Esophagus muscularis mucosa (tissue), 4 donors: Measurements from ENCODE around the gene MOGAT2. TPM values are rescaled to one million over a fixed set of nuclear protein-coding genes. Genes with fewer than 3 reads are reported as not detected.

Experiments
- DNase-seq: peaks from one replicate; pipeline ENCODE4 v3.0.0-alpha.2; 2017; ENCODE audit errors: extremely low spot score
- H3K27ac ChIP-seq, 4 donors: fragments of 200-600 bp; sonication (generic); replicated peaks in 1 of 4; 1 replicate in 3 of 4; 2 replicates in 1 of 4; pipeline ENCODE4 v1.5.1; 2016 to 2019; ENCODE audit warnings: mild to moderate bottlenecking in 1 of 4
- H3K27me3 ChIP-seq, 4 donors: fragments of 200-600 bp; sonication (generic); one replicate each; pipeline versions ENCODE4 v1.5.1 to v1.6.0; 2016 to 2019
- H3K36me3 ChIP-seq, 4 donors: fragments of 200-600 bp; sonication (generic); one replicate each; pipeline ENCODE4 v1.5.1; 2016 to 2019
- H3K4me1 ChIP-seq, 4 donors: fragments of 200-600 bp; sonication (generic); one replicate each; pipeline ENCODE4 v1.5.1; 2016 to 2019
- H3K4me3 ChIP-seq, 4 donors: fragments of 200-600 bp; sonication (generic); 1 replicate in 2 of 4; 2 replicates in 2 of 4; pipeline ENCODE4 v1.5.1; 2016 to 2019; ENCODE audit warnings: mild to moderate bottlenecking in 4 of 4, moderate library complexity in 1 of 4
- H3K9me3 ChIP-seq, 4 donors: fragments of 200-600 bp; sonication (generic); 1 replicate in 3 of 4; 2 replicates in 1 of 4; pipeline ENCODE4 v1.5.1; 2016 to 2019
- EP300 ChIP-seq: sonication (generic); formaldehyde crosslinking; IDR thresholded peaks from one replicate; pipeline ENCODE4 v1.6.1; 2017; ENCODE audit warnings: antibody characterized with exemption
- POLR2A ChIP-seq: fragments of 450-650 bp; IDR thresholded peaks from one replicate; pipeline ENCODE4 v1.6.1; 2017; ENCODE audit warnings: antibody characterized with exemption, moderate library complexity, mild to moderate bottlenecking, low read depth
- POLR2AphosphoS5 ChIP-seq, 2 donors: sonication (generic); formaldehyde crosslinking; IDR thresholded peaks; one replicate each; pipeline ENCODE4 v1.6.1; 2017; ENCODE audit warnings: antibody characterized with exemption in 2 of 2
- WGBS: methylation state at CpG from one replicate; pipeline ENCODE4 v1.1.5; 2018; 5-methylcytosine and 5-hydroxymethylcytosine counted together
- intact Hi-C: fragments of 100-400 bp; cut with DNase I; formaldehyde crosslinking; loops from one replicate; pipeline ENCODE4 v1.15.1; 2023
- small RNA-seq, 3 donors: library from RNA; depleted of rRNA; stranded (forward); fragments of <200 nt; gene quantifications; one replicate each; pipeline ENCODE3, GENCODE V24; 2016
- total RNA-seq, 4 donors: library from RNA; depleted of rRNA; stranded (reverse); fragments of >200 nt; gene quantifications; one replicate each; pipeline versions ENCODE4 v1.1.0 to v1.2.1, GENCODE V29; 2016
- TF ChIP-seq, protein P1 (sequence below), 3 experiments: fragments of 200-600 bp in 2 of 3; fragments of 450-650 bp in 1 of 3; sonication (generic) in 2 of 3; IDR thresholded peaks; one replicate each; pipeline ENCODE4 v1.5.1; 2017 to 2019; ENCODE audit warnings: antibody characterized with exemption in 3 of 3, mild to moderate bottlenecking in 2 of 3, moderate library complexity in 1 of 3

Gene MOGAT2
- total RNA-seq, 4 donors from 2014 or later: not detected

GRCh38 chr11:75781831-75782230 lies 64.2 kb downstream of the MOGAT2 start:
- TF ChIP-seq EP300 (no peak), POLR2AphosphoS5 (IDR thresholded peaks at IDR 0.05) (no peak), POLR2A (no peak)
- TF ChIP-seq, protein P1, sequence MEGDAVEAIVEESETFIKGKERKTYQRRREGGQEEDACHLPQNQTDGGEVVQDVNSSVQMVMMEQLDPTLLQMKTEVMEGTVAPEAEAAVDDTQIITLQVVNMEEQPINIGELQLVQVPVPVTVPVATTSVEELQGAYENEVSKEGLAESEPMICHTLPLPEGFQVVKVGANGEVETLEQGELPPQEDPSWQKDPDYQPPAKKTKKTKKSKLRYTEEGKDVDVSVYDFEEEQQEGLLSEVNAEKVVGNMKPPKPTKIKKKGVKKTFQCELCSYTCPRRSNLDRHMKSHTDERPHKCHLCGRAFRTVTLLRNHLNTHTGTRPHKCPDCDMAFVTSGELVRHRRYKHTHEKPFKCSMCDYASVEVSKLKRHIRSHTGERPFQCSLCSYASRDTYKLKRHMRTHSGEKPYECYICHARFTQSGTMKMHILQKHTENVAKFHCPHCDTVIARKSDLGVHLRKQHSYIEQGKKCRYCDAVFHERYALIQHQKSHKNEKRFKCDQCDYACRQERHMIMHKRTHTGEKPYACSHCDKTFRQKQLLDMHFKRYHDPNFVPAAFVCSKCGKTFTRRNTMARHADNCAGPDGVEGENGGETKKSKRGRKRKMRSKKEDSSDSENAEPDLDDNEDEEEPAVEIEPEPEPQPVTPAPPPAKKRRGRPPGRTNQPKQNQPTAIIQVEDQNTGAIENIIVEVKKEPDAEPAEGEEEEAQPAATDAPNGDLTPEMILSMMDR (IDR thresholded peaks at IDR 0.05): no peak
- no peaks in the 10 kb centered on the region for H3K9me3 ChIP-seq
- intact Hi-C loops: no loop called here
- H3K4me1 ChIP-seq: peaks cover 0 to 4% (median 0%) of the 10 kb centered on the region in 4 donors
- no peak overlapping the region for H3K27ac ChIP-seq
- WGBS: 88% methylated on average over 9 of the region's 9 CpGs
- DNase-seq: no peak
- H3K27me3 ChIP-seq: no peaks in the 10 kb centered on the region
- H3K4me3 ChIP-seq: no peak overlapping the region
- no peaks in the 10 kb centered on the region for H3K36me3 ChIP-seq

Small RNA genes lying within 50 kb of the gene (small RNA-seq; reads per million reads assigned to genes)
- gene RN7SL786P: 0 reads per million in 3 donors

Other genes starting within 250 kb of the MOGAT2 start
- gene GDPD5, start 191.9 kb upstream of the MOGAT2 start, total RNA-seq: 1 to 10 TPM; 5.1 to 9.3 (median 8.4) TPM
- 100 to 1,000 TPM; 162 to 270 (median 219) TPM for gene SERPINH1, start 155.6 kb upstream of the MOGAT2 start, total RNA-seq
- 10 to 100 TPM; 20.7 to 43.8 (median 30.5) TPM for gene MAP6, start 48.8 kb upstream of the MOGAT2 start, total RNA-seq
- 1 to 10 TPM in 3 of 4 donors, under 1 TPM in 1; 0.83 to 6.5 (median 2.0) TPM for gene DGAT2, start 50.9 kb downstream of the MOGAT2 start, total RNA-seq
- gene UVRAG, start 97.4 kb downstream of the MOGAT2 start, total RNA-seq: 10 to 100 TPM; 30.6 to 37.4 (median 34.7) TPM